ENCODE measurements around the gene GAS6.

Gene GAS6

GRCh38 chr13:113850722-113851479 lies 13.0 kb downstream of the GAS6 start:
- no peak for DNase-seq

- DNase-seq, result peak; percentile 35
These were observed 13.7 kb downstream of the GAS6 start for GRCh38 chr13:113849981-113850721.

- peak; percentile 12 for DNase-seq
These were observed 14.3 kb downstream of the GAS6 start for GRCh38 chr13:113849546-113849945.

GRCh38 chr13:113848431-113849260 lies 15.2 kb downstream of the GAS6 start:
- peak; percentile 44 for DNase-seq

GRCh38 chr13:113848020-113848419 lies 15.9 kb downstream of the GAS6 start:
- DNase-seq, result peak; percentile 6

GRCh38 chr13:113846636-113847318 lies 17.1 kb downstream of the GAS6 start:
- peak; percentile 47 for DNase-seq

GRCh38 chr13:113845723-113846635 lies 17.9 kb downstream of the GAS6 start:
- peak; percentile 40 for DNase-seq

GRCh38 chr13:113845055-113845454 lies 18.8 kb downstream of the GAS6 start:
- peak; percentile 50 for DNase-seq

GRCh38 chr13:113843864-113844556 lies 19.9 kb downstream of the GAS6 start:
- DNase-seq, result no peak

GRCh38 chr13:113843063-113843654 lies 20.7 kb downstream of the GAS6 start:
- DNase-seq, result peak; percentile 59

- DNase-seq, result no peak
These were observed 21.4 kb downstream of the GAS6 start for GRCh38 chr13:113842336-113843062.

GRCh38 chr13:113841353-113841650 lies 22.6 kb downstream of the GAS6 start:
- no peak for DNase-seq

- no peak for DNase-seq
These were observed 23.1 kb downstream of the GAS6 start for GRCh38 chr13:113840541-113841352.

- no peak for DNase-seq
These were observed 24.2 kb downstream of the GAS6 start for GRCh38 chr13:113839536-113840204.

GRCh38 chr13:113838711-113839201 lies 25.1 kb downstream of the GAS6 start:
- no peak for DNase-seq

GRCh38 chr13:113837560-113838355 lies 26.1 kb downstream of the GAS6 start:
- DNase-seq, result peak; percentile 98

- DNase-seq, result peak; percentile 89
These were observed 26.9 kb downstream of the GAS6 start for GRCh38 chr13:113836768-113837559.
